Bronchial epithelial cell (primary cell): ENCODE results near the gene ZAP70. TPM values are rescaled to one million over a fixed set of nuclear protein-coding genes. Genes with fewer than 3 reads are reported as not detected.

Experiments used
- DNase-seq: peaks from one replicate; pipeline ENCODE4 v3.0.0-alpha.2; 2010; ENCODE audit warnings: low read depth
- FAIRE-seq: peaks from 2 replicates; lab custom pipeline; 2011; peaks lifted over from hg19 to GRCh38; lab: Jason Lieb, UNC
- H3K27me3 ChIP-seq: 2 replicates; pipeline ENCODE4 v1.5.1; 2011; ENCODE audit warnings: low read length; ENCODE audit not compliant: control insufficient read depth, insufficient read depth
- H3K36me3 ChIP-seq: 2 replicates; pipeline ENCODE4 v1.5.1; 2011; ENCODE audit warnings: low read length; ENCODE audit not compliant: control insufficient read depth, insufficient read depth
- H3K4me3 ChIP-seq: 2 replicates; pipeline ENCODE4 v1.5.1; 2011; ENCODE audit warnings: mild to moderate bottlenecking, low read depth, low read length, control low read depth
- total RNA-seq: library from RNA; depleted of rRNA; stranded (reverse); fragments of >200 nt; gene quantifications from 2 replicates; pipeline ENCODE4 v1.2.1, GENCODE V29; 2014
- TF ChIP-seq, protein P1 (sequence below): IDR thresholded peaks from 2 replicates; pipeline ENCODE4 v1.5.1; 2011; ENCODE audit warnings: mild to moderate bottlenecking, moderate library complexity, low read length, control low read depth, inconsistent platforms; ENCODE audit not compliant: insufficient read depth, severe bottlenecking

The ZAP70 gene
- total RNA-seq, 1 donor from 2014 or later: not detected

GRCh38 chr2:97720746-97721145 is 7.4 kb downstream of the ZAP70 start:
- no peaks in the 10 kb centered on the region for H3K36me3 ChIP-seq
- TF ChIP-seq, protein P1, sequence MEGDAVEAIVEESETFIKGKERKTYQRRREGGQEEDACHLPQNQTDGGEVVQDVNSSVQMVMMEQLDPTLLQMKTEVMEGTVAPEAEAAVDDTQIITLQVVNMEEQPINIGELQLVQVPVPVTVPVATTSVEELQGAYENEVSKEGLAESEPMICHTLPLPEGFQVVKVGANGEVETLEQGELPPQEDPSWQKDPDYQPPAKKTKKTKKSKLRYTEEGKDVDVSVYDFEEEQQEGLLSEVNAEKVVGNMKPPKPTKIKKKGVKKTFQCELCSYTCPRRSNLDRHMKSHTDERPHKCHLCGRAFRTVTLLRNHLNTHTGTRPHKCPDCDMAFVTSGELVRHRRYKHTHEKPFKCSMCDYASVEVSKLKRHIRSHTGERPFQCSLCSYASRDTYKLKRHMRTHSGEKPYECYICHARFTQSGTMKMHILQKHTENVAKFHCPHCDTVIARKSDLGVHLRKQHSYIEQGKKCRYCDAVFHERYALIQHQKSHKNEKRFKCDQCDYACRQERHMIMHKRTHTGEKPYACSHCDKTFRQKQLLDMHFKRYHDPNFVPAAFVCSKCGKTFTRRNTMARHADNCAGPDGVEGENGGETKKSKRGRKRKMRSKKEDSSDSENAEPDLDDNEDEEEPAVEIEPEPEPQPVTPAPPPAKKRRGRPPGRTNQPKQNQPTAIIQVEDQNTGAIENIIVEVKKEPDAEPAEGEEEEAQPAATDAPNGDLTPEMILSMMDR: no peak
- H3K27me3 ChIP-seq: no peaks in the 10 kb centered on the region
- DNase-seq (no peak), FAIRE-seq (no peak)
- H3K4me3 ChIP-seq: no peak overlapping the region

- DNase-seq: no peak
- Histone ChIP-seq H3K4me3 (no peak overlapping the region), H3K27me3 (no peaks in the 10 kb centered on the region), H3K36me3 (no peaks in the 10 kb centered on the region)
- TF ChIP-seq, protein P1: no peak
- FAIRE-seq: no peak
Measured at GRCh38 chr2:97722227-97722626, 8.9 kb downstream of the ZAP70 start.

GRCh38 chr2:97723156-97724072 is 10.0 kb downstream of the ZAP70 start:
- DNase-seq (no peak), FAIRE-seq (no peak)
- H3K4me3 ChIP-seq: no peak overlapping the region
- TF ChIP-seq, protein P1: no peak
- H3K27me3 ChIP-seq: no peaks in the 10 kb centered on the region
- H3K36me3 ChIP-seq: no peaks in the 10 kb centered on the region

- no peaks in the 10 kb centered on the region for H3K36me3 ChIP-seq
- H3K27me3 ChIP-seq: no peaks in the 10 kb centered on the region
- no peak for DNase-seq
- no peak overlapping the region for H3K4me3 ChIP-seq
- no peak for FAIRE-seq
- TF ChIP-seq, protein P1: no peak
Measured at GRCh38 chr2:97724073-97724410, 10.7 kb downstream of the ZAP70 start.

- Histone ChIP-seq H3K36me3 (no peaks in the 10 kb centered on the region), H3K4me3 (no peak overlapping the region), H3K27me3 (no peaks in the 10 kb centered on the region)
- FAIRE-seq (no peak), DNase-seq (no peak)
- TF ChIP-seq, protein P1: no peak
Measured at GRCh38 chr2:97724501-97724900, 11.1 kb downstream of the ZAP70 start.
